HCT116 (cell line): Measurements from ENCODE around the gene KSR2.

Experiments
- ELF1 ChIP-seq: IDR thresholded peaks from 2 replicates; pipeline ENCODE4 v1.6.1; 2012; ENCODE audit warnings: low read depth, borderline replicate concordance
- EZH2phosphoT487 ChIP-seq: fragments of 200-600 bp; IDR thresholded peaks from 2 replicates; pipeline ENCODE4 v1.6.1; 2018; ENCODE audit warnings: antibody characterized with exemption, borderline replicate concordance
- FOSL1 ChIP-seq: IDR thresholded peaks from 2 replicates; pipeline ENCODE4 v1.6.1; 2012; ENCODE audit warnings: low read depth
- JUND ChIP-seq: IDR thresholded peaks from 2 replicates; pipeline ENCODE4 v1.6.1; 2012
- POLR2A ChIP-seq: IDR thresholded peaks from 2 replicates; pipeline ENCODE4 v1.7.0; 2011; ENCODE audit warnings: borderline replicate concordance; ENCODE audit not compliant: insufficient read depth, insufficient read length; ENCODE audit errors: extremely low read depth
- POLR2AphosphoS5 ChIP-seq: IDR thresholded peaks from 2 replicates; pipeline ENCODE4 v1.6.1; 2011; ENCODE audit warnings: mild to moderate bottlenecking, low read depth, low read length, moderate library complexity
- SIN3A ChIP-seq: IDR thresholded peaks from 2 replicates; pipeline ENCODE4 v1.6.1; 2012; ENCODE audit warnings: low read depth
- TF ChIP-seq, protein P1 (sequence below): IDR thresholded peaks from 2 replicates; pipeline ENCODE4 v1.6.1; 2012
- TF ChIP-seq, protein P2 (sequence below), 3 experiments: fragments of 200-600 bp in 1 of 3; sonication (generic) in 1 of 3; IDR thresholded peaks in 2 of 3; conservative IDR thresholded peaks in 1 of 3; 2 replicates each; pipeline ENCODE4 v1.5.1; 2012 to 2017; ENCODE audit warnings: low read depth in 2 of 3, low read length in 2 of 3, antibody characterized with exemption in 1 of 3, borderline replicate concordance in 1 of 3, control low read depth in 1 of 3, mild to moderate bottlenecking in 1 of 3, mixed read lengths in 1 of 3, mixed run types in 1 of 3, moderate library complexity in 1 of 3; ENCODE audit not compliant: insufficient read depth in 1 of 3

DNA sequence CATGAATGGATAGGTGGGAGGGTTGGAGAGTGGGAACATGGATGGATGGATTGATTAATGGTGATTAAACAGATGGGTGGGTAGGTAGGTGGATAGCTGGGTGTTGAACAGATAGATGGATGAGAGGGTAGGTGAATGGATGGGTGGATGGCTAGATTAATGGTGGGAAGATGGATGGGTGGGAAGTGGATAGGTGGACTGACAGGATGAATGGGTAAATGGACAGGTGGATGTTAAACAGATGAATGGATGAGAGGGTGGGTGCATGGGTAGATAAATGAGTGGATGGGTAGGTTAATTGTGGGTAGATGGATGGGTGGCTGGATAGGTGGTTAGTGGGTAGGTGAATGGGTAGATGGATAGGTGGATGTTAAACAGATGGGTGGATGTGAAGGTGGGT is 460.3 kb downstream of the KSR2 start:
- no peak for TF ChIP-seq JUND
- TF ChIP-seq FOSL1: no peak
- TF ChIP-seq, protein P1, sequence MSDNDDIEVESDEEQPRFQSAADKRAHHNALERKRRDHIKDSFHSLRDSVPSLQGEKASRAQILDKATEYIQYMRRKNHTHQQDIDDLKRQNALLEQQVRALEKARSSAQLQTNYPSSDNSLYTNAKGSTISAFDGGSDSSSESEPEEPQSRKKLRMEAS: no peak
- no peak for TF ChIP-seq POLR2A
- TF ChIP-seq, protein P2, sequence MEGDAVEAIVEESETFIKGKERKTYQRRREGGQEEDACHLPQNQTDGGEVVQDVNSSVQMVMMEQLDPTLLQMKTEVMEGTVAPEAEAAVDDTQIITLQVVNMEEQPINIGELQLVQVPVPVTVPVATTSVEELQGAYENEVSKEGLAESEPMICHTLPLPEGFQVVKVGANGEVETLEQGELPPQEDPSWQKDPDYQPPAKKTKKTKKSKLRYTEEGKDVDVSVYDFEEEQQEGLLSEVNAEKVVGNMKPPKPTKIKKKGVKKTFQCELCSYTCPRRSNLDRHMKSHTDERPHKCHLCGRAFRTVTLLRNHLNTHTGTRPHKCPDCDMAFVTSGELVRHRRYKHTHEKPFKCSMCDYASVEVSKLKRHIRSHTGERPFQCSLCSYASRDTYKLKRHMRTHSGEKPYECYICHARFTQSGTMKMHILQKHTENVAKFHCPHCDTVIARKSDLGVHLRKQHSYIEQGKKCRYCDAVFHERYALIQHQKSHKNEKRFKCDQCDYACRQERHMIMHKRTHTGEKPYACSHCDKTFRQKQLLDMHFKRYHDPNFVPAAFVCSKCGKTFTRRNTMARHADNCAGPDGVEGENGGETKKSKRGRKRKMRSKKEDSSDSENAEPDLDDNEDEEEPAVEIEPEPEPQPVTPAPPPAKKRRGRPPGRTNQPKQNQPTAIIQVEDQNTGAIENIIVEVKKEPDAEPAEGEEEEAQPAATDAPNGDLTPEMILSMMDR (IDR thresholded peaks at IDR 0.05 in 2 of 3, conservative IDR thresholded peaks at IDR 0.05 in 1 of 3; ENCODE audit: borderline replicate concordance in 1 of 3, insufficient read depth in 1 of 3, low read depth in 2 of 3, low read length in 2 of 3): no peak
- TF ChIP-seq SIN3A: no peak
- no peak for TF ChIP-seq POLR2AphosphoS5
- TF ChIP-seq EZH2phosphoT487: no peak
- TF ChIP-seq ELF1: no peak
